Activated gamma-delta T cell treated with anti-CD3 and anti-CD28 coated beads, Interleukin-2, amount 50 U/mL, for 16 hours (primary cell): ENCODE measurements around the gene HAT1.
"Not testable (repeated sequence)": the region's sequence is repeated elsewhere in the genome, so short reads cannot be mapped to it uniquely, and the experiment has no call there.

Experiments
- DNase-seq: peaks from one replicate; pipeline ENCODE4 v3.0.0-alpha.2; 2020; ENCODE audit warnings: low read depth

The HAT1 gene

GRCh38 chr2:171972329-171972982 is 50.2 kb downstream of the HAT1 start:
- no peak for DNase-seq

GRCh38 chr2:171979103-171979502 is 56.8 kb downstream of the HAT1 start:
- DNase-seq, result no peak

GRCh38 chr2:171983924-171984323 is 61.7 kb downstream of the HAT1 start:
- DNase-seq, result not testable (repeated sequence)

- DNase-seq, result no peak
Observed at GRCh38 chr2:171985076-171985475, 62.8 kb downstream of the HAT1 start.

GRCh38 chr2:171986778-171987177 is 64.5 kb downstream of the HAT1 start:
- no peak for DNase-seq

GRCh38 chr2:171991027-171991426 is 68.8 kb downstream of the HAT1 start:
- DNase-seq, result no peak

GRCh38 chr2:171995586-171995985 is 73.3 kb downstream of the HAT1 start:
- DNase-seq, result no peak

- DNase-seq, result no peak
Observed at GRCh38 chr2:171996021-171996420, 73.8 kb downstream of the HAT1 start.

GRCh38 chr2:171997031-171997430 is 74.8 kb downstream of the HAT1 start:
- DNase-seq, result not testable (repeated sequence)

GRCh38 chr2:171999161-171999560 is 76.9 kb downstream of the HAT1 start:
- no peak for DNase-seq

- DNase-seq, result peak; percentile 75
Observed at GRCh38 chr2:171999604-172000469, 77.6 kb downstream of the HAT1 start, which contains the start of gene METAP1D. METAP1D (plus strand) TSS chr2:171999953; CDS start chr2:171999970, 17 bp downstream.

GRCh38 chr2:172000696-172001361 is 78.6 kb downstream of the HAT1 start:
- DNase-seq, result no peak

GRCh38 chr2:172007372-172007771 is 85.1 kb downstream of the HAT1 start:
- no peak for DNase-seq

- DNase-seq, result no peak
Observed at GRCh38 chr2:172009823-172010222, 87.6 kb downstream of the HAT1 start.

GRCh38 chr2:172011812-172012575 is 89.7 kb downstream of the HAT1 start:
- no peak for DNase-seq

- DNase-seq, result no peak
Observed at GRCh38 chr2:172012677-172013391, 90.6 kb downstream of the HAT1 start.

GRCh38 chr2:172013396-172013795 is 91.1 kb downstream of the HAT1 start:
- no peak for DNase-seq

GRCh38 chr2:172021074-172021931 is 99.0 kb downstream of the HAT1 start:
- no peak for DNase-seq

- no peak for DNase-seq
Observed at GRCh38 chr2:172021955-172022354, 99.7 kb downstream of the HAT1 start.

GRCh38 chr2:172031536-172031935 is 109.3 kb downstream of the HAT1 start:
- no peak for DNase-seq
